ENCODE data around the gene PPP1R37.

Gene PPP1R37

DNA sequence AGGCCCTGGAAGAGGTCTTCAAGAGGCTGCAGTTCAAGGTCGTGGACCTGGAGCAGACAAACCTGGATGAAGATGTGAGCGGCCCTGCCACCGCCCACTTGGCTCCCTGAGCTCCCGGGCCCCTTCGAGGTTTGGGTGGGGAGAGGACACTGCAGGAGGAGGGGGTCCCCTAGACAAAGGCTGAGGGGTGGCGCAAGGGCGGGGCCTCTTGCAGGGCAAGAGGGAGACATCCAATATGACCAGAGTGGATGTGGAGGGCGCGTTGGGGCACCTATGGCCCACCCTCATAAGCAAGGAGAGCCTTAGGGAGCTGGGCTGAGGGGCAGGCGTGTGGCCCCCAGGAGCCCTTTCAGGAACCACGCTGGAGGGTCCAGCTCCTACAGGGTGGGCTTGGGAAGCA is 47.6 kb downstream of the PPP1R37 start:
- DNase-seq: no peak

DNA sequence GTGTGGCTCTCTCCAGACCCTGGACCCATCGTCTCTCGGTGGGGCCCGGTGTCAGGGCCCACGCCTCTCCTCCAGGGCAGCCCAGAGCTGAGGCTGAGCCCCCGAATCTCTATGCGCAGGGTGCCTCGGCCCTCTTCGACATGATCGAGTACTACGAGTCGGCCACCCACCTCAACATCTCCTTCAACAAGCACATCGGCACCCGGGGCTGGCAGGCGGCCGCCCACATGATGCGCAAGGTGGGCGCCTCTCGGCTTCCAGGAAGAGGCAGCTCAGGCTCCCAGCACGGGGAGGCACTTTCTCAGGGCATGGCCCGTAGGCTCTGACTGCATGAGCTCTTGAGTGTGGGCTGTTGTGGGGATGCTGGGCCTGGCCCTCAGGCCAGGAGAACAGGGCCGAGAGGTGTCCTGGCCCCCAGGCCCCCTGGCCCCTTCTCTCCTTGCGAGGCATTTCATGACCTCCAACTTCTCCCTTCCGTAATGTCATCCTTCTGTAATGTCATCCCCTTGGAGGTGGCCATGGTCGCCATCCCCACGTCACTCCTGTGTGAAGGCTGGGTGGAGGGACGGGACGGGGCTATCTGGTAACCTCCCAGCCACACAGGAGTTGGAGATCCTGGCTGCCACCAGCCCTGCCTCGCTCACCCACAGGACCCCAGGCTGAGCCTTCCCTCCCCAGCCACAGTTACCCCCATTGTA is 48.4 kb downstream of the PPP1R37 start:
- no peak for DNase-seq

DNA sequence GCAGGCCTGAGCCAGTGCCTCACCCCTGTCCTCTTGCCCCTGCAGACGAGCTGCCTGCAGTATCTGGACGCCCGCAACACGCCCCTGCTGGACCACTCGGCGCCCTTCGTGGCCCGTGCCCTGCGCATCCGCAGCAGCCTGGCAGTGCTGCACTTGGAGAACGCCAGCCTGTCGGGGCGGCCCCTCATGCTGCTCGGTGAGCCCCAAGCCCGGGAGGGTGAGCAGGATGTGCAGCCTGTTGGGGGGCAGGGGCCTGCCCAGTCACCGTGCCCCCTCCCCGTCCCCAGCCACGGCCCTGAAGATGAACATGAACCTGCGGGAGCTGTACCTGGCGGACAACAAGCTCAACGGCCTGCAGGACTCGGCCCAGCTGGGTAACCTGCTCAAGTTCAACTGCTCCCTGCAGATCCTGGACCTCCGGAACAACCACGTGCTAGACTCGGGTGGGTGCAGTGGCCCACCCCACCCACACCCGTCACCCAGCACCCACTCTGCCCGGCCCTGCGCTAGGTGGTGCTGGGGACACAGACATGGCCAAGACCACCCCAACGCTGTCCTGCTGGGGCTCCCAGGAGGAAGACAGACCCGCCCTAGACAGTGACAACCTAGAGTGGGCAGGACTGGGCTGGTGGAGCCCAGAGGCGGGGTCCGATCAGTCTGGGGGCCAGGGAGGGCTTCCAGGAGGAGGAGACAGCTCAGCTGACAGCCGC is 49.2 kb downstream of the PPP1R37 start:
- no peak for DNase-seq

DNA sequence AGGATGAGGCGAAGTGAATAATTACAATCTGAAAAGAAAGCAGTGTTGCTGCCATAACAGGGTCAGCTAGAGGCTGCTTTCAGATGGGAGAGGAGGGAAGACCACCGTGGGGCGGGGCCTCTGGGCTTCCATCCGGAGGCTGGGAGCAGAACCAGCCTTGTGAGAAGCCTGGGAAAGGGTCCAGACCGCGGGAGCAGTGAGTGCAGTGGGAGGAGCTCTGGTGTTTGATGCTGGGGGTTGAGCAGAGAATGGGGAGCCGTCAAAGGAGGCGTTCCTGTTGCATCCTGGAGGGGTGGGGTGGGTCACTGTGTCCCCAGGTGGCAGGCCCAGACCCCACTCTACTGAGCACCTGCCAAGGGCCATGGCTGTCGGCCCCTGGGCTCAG is 49.7 kb downstream of the PPP1R37 start:
- DNase-seq: no peak

DNA sequence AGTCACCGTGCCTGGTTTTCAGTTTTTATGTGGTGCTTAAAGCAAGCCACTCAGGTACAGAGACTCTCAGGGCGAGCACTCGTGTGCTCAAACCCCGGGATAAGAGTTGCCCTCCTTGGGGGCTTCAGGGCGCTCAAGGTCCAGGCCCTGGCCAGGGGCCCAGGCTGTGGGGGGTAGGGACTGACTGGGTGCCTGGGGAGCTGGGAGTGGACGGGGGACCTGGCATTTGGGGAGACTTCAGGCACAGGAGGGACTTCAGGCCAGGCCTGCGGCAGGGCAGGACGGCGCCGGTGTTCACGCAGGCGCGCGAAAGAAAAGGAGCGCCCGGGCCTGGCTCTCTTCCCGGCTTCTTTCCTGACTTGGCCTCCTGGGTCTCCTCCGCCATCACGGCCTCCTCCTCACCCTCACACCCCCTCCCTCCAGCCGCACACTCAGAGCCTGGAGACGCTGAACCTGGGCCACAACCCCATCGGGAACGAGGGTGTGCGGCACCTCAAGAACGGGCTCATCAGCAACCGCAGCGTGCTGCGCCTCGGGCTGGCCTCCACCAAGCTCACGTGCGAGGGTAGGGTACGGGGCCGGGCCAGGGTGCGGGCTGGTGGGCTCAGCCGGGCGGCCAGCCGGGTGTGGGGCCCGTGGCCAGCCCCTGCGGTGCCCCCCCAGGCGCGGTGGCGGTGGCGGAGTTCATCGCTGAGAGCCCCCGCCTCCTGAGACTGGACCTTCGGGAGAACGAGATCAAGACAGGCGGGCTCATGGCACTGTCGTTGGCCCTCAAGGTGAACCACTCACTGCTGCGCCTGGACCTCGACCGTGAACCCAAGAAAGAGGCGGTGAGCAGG is 51.7 kb downstream of the PPP1R37 start:
- no peak for DNase-seq

DNA sequence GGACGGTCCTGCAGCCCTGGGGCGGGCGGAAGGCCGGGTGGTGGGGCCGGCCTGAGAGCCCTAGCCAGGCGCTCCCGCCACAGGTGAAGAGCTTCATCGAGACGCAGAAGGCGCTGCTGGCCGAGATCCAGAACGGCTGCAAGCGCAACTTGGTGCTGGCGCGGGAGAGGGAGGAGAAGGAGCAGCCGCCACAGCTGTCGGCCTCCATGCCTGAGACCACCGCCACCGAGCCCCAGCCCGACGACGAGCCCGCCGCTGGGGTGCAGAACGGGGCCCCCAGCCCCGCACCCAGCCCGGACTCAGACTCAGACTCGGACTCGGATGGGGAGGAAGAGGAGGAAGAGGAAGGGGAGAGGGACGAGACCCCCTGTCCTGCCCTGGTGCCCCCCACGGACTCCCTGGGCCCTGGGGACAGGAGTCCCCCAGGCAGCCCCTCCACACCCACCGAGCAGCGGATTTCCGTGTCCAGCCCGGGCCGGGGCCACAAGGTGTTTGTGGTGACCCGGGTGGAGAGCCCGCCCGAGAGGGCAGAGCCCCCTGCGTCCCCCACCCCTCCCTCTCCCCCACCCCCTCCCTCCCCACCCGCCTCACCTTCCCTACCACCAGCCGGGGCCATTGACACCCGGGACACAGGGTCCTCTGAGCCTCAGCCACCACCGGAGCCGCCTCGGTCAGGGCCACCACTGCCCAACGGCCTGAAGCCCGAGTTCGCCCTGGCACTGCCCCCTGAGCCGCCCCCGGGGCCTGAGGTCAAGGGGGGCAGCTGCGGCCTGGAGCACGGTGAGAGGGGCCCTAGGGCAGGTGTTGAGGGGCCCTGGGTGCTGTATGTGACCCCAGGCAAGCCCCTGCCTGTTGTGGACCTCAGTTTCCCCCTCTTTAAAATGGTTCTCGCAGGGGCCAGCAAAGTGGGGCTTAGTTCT is 52.6 kb downstream of the PPP1R37 start:
- DNase-seq: no peak

DNA sequence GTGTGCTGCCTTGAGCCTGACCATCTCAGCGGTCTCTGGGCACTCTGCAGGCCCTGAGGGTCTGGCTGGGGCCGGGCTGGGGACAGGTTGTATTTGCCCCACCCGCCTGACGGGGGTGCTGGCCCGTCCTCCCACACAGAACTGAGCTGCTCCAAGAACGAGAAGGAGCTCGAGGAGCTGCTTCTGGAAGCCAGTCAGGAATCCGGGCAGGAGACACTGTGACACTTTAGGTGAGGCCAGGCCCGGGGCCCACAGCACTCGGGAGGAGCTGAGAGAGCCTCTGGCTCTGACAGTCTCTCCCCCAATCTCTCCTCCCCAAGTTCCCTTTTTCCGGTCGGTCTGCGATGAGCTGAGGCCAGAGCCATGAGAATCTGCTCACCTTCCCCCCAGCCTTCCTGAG is 53.3 kb downstream of the PPP1R37 start:
- DNase-seq: no peak

DNA sequence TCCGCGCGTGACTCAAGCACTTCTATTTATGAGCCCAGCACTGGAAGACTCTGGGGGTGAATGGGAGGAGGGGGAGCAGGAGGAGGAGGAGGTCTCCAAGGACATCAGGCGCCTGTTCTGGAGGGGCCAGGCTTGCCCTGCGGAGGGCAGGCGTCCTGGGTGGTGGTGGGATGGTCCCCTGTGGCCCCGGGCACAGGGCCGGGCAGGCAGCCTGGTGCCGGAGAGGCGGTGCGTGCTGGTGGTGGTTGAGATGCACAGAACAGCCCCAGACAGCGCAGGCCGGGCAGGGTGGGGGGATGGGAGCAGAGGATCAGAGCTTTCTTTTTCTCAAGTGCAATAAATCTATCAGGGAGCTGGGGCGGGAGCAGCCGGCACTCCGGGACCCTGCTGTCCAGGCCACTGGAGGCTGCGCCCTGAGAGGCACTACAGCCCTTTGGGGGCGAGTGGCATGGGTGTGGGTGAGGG is 53.8 kb downstream of the PPP1R37 start:
- no peak for DNase-seq

DNA sequence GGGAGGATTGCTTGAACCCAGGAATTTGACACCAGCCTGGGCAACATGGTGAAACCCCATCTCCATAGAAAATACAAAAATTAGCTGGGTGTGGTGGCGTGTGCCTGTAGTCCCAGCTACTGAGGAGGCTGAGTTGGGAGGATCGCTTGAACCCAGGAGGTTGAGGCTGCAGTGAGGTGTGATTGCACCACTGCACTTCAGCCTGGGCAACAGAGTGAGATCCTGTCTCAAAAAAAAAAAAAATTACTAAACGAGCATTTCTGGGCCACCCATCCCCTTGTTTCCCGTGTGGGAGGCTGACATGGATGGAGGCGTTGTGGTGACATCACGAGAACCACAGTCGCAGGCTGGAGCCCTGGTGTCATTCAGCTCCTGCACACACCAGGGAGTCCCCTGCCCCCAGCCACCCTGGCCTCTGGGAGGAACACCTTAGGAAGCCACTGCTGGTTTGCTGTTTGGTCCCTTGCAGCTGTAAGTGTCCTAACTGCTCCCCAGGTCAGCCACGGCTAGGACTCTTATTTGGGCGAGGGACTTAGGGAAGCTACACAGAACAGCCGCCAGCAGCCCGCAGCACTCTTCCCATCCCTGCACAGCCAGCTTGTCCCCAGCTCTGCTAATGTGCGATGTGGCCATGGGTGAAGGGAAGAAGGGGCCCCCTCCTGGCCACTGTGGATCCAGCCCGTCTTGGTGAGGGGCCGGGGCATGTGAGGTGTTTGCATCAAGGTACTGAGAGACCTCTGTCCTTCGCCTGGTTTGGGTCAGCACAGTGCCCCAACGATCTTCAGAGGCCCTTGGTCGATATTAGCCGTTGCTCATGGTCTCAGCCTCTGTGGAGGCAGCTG is 55.1 kb downstream of the PPP1R37 start:
- no peak for DNase-seq

DNA sequence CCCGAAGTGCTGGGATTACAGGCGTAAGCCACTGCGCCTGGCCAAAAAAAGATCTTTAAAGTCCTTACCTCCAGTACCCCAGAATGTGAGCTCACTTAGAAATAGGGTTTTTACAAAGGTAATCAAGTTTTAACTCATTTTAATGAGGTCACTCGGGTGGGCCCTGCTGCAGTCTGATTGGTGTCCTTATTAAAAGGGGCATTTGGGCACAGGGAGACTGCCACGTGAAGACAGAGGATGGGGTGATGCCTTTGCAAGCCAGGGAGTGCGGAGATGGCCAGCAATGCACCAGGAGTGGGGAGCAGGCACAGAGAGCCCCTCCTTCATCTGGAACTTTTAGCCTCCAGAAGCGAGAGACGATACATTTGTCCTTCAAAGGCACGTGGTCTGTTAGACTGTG is 56.1 kb downstream of the PPP1R37 start:
- DNase-seq: no peak

DNA sequence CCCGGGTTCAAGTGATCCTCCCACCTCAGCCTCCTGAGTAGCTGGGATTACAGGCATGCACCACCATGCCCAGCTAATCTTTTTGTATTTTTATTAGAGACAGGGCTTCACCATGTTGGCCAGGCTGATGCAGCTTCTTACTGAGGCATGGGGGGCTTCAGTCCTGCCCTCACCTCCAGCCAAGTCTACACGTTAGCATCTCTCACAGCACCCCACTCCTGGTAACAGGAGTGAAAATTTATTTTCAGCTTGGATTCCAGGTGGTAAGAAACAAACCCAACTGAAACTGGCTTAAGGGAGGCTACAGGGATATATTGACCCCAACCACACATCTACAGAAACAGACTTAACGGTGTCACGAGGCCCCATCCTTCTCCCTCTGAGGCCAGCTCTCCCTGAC is 57.2 kb downstream of the PPP1R37 start:
- no peak for DNase-seq

DNA sequence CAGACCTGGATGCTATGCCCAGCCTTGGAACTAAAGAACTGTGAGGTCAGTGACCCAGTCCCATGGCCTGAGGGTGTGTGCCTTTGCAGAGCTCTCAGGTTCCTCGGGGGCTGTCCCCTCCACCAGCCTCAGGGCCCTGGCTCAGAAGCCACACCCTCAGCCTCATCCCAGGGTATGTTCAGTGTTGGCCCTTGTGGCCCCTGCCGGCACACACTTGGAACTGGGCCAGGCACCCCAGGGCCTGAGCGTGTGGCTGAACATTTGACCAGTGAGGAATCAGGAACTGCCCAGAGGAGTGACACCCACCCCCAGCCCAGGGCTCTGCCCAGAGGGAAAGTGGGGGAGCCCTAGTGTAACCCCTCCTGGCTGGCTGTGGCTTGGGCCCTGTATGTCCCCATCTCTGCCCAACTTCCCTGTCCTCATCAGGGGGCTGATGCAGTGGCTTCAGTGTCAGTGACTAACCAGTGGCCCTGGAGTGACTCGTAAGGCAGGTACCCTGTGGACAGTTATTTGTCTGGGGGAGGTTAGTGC is 57.8 kb downstream of the PPP1R37 start:
- DNase-seq: no peak

DNA sequence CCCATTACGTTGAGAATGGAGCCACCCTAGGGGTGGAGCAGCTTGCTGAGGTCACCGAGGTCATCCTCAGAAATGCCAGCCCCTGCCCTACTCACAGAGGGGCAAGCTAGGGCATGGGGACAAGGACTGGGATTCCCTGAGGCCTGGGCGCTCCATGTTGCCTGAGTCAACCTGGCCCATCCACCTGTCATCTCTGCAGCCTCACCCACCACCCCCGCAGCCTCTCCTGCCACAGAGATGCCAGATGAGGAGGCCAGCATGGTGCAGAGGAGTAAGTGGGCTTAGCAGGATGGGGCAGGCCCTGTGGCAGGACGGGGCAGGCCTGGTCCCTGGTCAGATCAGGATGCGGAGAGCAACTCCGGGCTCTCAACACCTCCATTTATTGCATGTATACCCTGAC is 58.3 kb downstream of the PPP1R37 start:
- DNase-seq: no peak

DNA sequence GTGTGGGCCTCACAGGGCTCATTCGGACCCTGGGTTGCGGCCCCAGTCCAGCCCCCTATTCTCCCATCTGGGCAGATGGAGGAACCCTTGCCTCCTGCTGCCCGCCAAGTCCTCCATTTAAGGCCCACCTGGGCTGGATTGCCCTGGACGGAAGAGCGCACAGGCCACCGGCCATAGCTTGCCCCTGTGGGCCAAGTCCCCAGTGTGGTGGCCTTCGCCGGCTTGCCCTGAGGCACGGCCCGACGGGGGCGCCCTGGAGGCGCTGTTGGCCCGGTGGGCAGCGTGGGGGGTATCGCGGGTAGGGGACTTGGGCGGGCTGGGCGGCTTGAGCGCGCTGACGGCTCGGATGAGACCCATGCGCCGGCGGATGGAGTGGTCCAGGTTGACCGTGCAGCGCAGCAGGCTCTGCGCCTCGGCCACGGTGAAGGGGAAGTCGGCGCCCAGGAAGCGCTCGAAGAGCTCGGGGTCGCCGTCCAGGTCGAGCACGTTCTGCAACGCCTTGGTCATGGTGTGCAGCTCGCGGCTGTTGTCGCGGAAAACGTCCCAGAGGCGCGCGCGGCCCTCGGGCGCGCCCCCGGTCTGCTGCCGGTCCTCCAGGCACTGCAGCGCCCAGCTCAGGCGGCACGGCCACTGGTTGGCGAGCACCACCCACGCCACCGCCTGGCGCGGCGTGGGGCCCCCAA is 59.0 kb downstream of the PPP1R37 start:
- no peak for DNase-seq

DNA sequence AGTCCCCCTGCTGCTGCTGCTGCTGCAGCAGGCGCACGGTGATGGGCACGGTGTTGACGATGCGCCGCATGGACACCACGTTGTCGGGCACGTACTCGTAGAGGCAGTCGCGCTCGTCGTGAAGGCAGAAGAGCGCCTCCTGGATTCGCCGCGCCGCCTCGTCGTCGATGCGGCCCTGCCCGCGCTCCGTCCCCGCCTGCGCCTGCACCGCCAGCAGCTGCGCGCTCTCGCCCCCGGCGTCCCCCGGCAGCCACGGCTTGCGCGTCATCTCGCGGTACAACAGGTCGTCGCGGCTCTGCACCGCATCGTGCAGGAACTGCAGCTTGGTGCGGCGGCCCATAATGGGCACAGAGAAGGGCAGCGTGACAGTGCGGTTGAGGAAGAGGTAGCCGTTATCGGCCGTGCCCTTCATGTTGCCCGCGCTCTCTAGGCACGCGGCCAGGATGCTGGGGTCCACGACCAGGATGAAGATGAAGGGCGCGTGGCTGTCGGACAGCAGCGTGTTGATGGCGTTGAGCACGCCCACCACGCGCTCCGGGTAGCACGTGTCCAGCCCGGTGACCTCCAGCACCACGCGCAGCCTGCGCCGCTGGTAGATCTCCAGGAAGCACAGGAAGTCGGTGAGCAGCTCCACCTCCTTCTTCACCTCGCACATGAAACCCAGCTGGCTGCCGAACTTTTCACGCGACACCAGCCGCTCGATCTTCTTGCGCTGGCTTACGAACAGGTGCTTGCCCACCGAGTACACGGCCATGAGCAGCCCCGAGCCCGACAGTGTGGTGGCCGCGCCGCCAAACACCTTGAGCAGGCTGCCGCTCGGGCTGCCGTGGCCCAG is 59.7 kb downstream of the PPP1R37 start:
- peak; percentile 58 for DNase-seq

DNA sequence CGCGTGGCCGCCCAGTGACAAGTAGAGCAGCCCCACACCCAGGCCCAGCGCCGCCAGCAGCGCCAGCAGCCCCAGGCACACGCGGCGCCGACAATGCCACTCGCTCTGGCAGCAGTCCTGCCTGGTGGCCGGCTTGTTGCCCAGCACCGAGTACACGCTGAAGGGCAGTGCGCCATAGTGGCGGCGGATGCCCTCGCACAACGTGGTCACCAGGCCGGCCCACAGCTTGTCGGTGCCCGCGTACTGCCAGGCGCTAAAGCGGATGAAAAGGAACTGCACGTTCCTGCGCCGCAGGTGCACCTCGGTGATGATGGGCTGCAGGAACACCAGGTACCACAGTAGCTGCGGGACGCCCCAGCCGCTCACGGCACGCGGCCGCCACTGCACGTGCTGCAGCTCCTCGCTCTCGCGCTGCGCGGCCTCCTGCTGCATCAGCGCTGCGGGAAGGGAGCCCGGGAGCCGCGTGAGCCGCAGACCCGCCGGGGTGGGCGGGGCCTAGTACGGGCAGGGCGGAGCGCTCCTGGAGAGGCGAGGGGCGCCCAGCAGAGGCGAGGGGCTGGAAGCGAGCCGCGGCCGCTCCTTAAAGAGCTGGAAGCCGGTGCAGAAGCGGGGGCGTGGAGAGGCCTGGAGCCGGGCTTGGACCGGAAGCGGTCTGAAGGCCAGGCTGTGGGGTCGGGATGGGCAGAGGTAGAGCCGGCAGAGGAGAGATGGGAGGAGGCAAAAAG is 60.5 kb downstream of the PPP1R37 start:
- peak; percentile 33 for DNase-seq

DNA sequence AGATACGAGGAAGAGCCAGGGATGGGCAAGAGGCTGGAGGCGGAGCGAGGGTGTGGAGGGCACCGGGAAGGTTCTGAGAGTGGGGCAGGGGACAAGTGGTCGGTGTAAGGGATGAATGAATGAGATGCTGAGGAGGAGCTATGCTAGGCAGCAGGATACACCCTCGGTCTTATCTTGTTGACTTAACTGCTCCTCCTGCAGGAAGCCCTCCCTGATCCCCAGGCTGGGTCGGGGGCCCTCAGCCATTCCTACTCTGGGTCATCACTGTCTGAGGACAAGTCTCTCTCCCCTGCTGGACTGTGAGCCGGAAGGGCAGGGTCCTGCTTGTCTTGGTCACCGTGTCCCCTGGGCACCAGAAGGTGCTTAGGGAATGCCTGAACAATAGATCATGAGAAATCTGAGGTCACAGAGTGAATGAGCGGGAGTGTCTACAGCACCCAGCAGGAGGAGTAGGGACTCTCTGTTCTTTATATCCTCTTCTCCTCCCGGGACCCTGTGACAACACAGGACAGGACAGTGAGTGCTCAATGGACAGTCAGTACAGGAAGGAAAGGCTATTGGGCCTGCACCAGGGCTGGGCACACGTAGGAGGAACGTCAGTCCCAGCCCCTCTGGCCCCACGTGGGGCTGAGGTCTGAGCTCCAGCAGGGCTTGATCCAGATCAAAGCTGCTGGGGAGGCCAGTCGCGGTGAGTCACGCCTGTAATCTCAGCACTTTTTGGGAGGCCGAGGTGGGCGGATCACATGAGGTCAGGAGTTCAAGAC is 61.3 kb downstream of the PPP1R37 start:
- peak; percentile 27 for DNase-seq

DNA sequence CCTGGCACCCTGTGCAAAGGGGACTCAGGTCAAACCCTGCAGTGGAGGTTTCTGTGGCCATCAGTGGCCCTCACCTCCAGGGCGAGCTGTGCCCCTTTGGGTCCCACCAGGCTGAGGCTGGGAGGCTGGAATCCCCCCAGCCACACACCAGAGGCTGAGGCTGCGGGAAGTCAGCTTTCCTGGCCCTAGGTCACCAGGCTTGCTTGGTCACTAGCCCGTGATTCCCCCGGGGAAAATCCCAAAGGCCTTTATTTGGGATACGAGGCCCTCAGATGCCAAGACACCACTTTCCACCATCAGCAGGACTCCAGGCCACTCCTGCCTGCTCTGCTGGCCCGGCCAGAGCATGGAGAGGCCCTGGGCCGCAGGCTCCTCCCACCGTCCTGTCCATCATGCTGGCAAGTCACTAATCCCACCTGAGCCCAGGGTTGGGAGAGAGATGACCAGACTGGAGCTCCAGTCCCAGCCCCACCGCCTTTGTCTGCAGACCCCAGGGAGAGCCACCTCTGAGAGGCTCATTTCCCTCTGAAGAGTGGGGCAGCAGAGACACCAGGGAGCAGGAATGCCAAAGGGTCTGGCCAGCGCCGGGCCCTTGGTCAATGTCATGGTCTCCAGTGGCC is 63.1 kb downstream of the PPP1R37 start:
- no peak for DNase-seq
